HG03520 (cell line): ENCODE measurements around the gene ACER3.

Experiments
- ATAC-seq: cut with Tn5 transposase; IDR thresholded peaks from one replicate; pipeline ENCODE4 v1.9.1; 2021; ENCODE audit warnings: mild to moderate bottlenecking, moderate library complexity; ENCODE audit not compliant: unreplicated experiment

ACER3 gene

GRCh38 chr11:77071671-77072605 lies 211.2 kb downstream of the ACER3 start:
- ATAC-seq = no peak

DNA sequence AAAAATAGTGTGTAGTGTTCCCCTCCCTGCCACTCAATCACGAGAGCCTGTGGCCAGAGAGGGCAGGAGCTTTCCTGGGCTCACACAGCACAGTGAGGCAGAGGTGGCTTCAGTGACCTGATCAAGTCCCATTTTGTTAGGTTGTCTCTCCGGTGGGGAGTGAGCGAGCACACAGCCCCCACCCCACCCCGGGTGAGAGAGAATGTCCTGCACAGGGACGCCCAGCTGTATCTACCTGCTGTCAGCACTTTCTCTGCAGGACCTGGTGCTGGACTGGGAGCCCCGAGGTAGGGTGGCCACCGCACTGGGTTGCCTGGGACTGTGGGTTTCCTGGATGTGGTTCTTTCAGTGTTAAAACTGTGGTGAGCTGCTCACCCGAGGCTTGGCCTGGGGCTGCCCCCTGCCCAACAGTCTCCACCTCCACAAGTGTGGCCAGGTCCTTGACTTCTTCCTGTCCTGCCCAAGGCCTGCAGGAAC lies 212.2 kb downstream of the ACER3 start:
- ATAC-seq = no peak

- no peak for ATAC-seq
Measured at GRCh38 chr11:77073328-77074001, 212.7 kb downstream of the ACER3 start.

DNA sequence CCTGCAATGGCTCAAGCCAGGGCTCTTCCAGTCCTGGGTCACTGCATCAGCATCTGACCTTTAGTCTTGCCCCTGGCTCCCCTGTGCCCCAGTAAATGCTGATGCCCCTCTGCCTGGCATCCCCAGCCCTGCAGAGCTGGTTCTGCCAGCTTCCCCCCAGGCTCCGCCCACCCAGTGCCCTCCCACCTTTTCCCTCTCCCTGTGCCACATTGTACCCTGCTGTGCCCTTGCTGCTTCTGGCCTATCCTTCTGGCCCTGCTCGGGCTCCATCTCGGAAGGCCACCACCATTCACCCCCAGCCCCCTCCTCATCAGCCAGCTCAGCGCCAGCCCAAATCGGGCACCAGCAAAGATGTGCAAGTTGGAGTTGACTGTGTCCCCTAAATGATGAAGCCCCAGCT lies 213.5 kb downstream of the ACER3 start:
- ATAC-seq = no peak

- no peak for ATAC-seq
Measured at GRCh38 chr11:77074626-77075221, 214.0 kb downstream of the ACER3 start.

GRCh38 chr11:77075425-77075905 lies 214.7 kb downstream of the ACER3 start:
- no peak for ATAC-seq
